GM19043 (cell line): ENCODE measurements around the gene SYNJ1.

Experiments used
- ATAC-seq: cut with Tn5 transposase; IDR thresholded peaks from one replicate; pipeline ENCODE4 v1.9.1; 2021; ENCODE audit warnings: low read depth; ENCODE audit not compliant: unreplicated experiment

The SYNJ1 gene

DNA sequence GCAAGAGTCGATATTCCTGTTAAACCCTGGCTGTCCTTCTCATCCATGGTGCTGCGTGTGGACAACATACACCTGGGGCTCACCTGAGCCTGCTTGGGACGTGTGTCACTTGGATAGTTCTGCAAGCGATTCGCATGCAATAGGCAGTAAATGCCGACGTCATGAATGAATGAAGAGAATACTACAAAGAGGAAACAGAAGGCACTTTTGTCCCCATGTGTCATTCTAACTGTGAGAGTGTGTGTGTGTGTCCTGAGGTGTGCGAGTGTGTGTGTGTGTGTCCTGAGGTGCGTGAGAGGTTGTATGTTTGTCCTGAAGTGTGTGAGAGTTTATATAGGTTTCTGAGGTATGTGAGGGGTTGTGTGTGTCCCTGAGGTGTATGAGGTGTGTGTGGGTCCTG, 141.8 kb downstream of the SYNJ1 start:
- no peak for ATAC-seq

DNA sequence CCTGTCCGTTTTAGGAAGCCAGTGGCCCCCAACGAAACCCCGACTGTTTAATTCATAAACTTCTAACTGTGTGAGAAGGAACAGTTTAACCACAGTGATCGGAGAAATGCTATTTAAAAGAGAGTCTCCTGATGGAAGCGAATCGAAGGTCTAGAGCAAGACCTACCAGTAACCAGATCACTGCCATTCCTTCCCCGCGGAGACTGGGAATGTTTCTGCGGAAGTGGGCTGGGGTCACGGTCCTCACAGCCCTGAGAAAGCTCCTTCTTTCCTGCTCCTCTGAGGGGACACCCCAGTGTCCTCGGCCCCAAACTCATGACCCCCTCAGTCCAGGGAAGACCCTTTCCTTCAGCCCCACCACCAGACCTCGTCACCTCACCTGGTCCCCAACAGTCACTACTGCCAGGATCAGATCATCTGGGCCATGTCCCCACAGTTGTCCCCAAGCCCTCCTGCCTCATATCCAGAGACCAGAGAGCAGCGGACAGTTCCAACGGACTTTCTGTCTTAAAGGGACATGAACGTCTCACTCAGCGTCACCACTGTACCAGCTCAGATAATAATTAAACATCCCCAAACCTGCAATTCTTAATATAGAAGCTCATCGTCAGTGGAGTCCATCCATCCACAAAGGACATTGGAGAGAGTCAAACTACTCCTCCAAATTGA, 142.6 kb downstream of the SYNJ1 start, which contains the start of gene TCP10L:
TCP10L (minus strand) TSS at position 482 of the 669 bp plus-strand sequence. CDS start 1,219 bp downstream, outside the sequence.
- ATAC-seq, result no peak

DNA sequence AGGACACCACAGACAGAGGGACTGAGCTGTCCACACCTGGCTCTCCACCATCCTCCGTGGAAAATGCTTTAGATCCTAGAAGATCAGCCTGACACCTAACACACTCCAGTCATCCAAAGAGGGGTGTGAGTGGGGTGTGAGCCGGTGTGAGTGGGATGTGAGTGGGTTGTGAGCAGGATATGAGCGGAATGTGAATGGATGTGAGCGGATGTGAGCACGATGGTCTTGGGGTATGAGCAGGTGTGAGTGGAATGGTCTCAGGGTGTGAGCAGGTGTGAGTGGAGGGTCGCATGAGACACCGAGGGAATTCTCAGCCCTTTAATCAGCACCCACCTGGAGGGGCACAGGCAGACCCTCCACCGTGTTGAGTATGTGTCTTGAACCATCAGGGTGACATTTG, 143.3 kb downstream of the SYNJ1 start:
- no peak for ATAC-seq

DNA sequence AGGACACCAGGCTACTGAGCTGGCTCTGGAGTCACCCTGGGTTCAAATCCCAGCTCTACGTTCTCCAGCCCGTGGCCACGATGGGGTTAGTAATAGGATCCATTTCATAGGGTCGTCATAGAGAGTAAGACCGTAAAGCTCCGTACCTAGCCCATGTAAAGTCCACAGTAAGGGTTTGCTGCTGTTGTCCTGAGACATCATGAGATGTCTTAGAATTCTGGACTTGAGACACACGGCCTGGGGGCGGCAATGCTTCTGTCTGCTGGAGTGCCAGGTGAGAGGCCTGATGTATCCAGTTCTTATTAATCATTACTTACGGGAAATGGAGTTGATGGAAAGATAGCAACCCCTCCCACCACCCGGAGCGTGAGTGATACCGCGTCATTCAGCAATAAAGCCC, 146.1 kb downstream of the SYNJ1 start:
- no peak for ATAC-seq

DNA sequence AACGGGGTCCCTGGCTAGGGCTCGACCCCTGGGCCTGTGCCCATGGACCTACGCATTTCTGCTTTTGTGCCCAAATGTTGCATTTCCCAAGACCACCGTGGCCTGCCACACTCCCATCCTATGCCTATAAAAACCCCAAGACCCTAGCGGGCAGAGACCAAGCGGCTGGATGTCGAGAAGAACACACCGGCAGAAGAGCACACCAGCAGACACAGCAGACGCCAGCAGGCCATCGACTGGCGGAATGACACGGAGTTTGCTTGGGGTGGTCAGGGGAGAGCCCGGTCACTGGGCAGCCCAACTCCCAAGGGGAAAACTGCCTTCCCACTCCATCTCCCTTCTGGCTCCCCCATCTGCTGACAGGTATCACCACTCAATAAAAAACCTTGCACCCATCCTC, 146.9 kb downstream of the SYNJ1 start:
- ATAC-seq, result no peak
